Activated CD4-positive, alpha-beta T cell treated with anti-CD3 and anti-CD28 coated beads, Interleukin-2, amount 50 U/mL, for 24 hours (primary cell): ENCODE results near the gene BIN2.

Source experiments
- DNase-seq, 2 donors: peaks; one replicate each; pipeline ENCODE4 v3.0.0-alpha.2; 2020; ENCODE audit warnings: low read depth in 1 of 2, low spot score in 1 of 2

BIN2 gene

DNA sequence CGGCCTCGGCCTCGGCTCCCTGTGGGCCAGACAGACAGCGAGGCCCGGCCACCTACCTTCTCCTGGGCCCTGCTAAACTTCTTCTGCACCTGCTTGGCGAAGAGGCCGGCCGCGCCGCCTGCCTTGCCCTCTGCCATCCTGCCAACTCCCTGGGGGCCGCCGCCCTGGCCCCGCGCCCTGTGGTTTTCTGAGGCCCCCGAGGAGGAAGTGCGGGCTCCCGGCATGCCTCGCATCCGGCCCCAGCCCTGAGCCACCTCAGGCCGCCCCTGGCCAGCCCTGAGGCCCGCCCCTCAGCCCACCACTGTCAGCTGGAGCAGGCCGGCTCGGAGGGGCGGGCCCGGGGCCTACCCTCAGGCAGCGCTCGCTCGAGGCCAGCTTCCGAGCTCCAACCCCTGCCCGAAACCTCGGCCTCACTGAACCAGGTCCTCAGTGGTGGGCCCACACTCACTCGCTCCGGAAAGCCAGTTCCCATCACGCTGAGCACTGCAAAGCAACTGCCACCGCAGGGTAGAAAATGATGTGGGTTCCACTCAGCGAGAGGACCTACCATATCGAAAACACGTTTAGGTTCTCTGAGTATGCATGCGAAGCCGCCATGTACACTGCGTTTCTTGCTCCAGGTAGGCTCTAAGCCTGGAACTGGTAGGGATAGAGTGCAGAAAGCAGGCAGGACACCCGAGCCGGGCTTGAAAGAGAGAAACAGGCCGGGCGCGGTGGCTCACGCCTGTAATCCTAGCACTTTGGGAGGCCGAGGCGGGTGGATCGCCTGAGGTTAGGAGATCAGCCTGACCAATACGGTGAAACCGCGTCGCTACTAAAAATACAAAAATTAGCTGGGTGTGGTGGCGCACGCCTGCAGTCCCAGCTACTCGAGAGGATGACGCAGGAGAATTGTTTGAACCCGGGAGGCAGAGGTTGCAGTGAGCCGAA lies at the start of gene BIN2:
Gene BIN2, minus strand, starts transcription at position 209 of the 930 bp plus-strand sequence. Its CDS starts 72 bp downstream, at position 137.
- DNase-seq, result peak; percentile 34 to 44

- no peak for DNase-seq
Observed at GRCh38 chr12:51373187-51373586, 49.2 kb upstream of the BIN2 start.

DNA sequence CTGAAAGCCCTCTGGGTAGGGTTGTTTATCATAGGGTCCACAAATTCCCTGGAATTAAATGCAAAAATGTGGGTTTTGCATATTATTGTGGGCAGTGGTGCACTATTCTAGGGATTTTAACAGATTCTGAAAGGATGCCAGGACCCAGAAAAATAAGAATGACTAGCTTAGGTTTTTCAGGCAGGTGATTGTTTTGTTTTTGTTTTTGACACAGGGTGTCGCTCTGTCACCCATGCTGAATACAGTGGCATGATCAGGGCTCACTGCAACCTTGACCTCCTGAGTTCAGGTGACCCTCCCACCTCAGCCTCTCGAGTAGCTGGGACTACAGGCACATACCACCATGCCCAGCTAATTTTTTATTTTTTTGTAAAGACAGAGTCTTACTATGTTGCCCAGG lies 48.0 kb upstream of the BIN2 start:
- DNase-seq, result no peak

- DNase-seq, result no peak
Observed at GRCh38 chr12:51371295-51371953, 47.5 kb upstream of the BIN2 start.

GRCh38 chr12:51370667-51371066 lies 46.7 kb upstream of the BIN2 start:
- DNase-seq, result no peak

DNA sequence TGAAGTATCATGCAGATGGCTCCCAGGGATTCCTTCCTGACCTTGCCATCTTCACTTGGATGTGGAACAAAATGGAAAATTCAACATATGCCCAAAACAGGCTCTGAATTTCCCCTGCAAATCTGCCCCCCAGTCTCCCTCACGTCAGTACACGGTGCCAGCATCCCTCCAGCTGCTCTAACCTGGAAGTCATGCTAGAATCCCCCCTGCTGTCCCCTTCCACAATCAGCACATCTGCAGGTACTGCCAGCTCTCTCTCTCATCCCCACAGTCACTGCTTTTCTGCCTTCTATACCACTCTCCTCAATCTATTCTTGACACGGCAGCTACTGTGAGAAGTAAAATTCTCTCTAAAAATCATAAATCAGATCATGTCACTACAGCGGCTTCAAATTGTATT lies 45.6 kb upstream of the BIN2 start:
- DNase-seq, result no peak

- DNase-seq, result peak; percentile 58 to 84
Observed at GRCh38 chr12:51368640-51369517, 44.9 kb upstream of the BIN2 start.

- no peak for DNase-seq
Observed at GRCh38 chr12:51365276-51365675, 41.3 kb upstream of the BIN2 start.

DNA sequence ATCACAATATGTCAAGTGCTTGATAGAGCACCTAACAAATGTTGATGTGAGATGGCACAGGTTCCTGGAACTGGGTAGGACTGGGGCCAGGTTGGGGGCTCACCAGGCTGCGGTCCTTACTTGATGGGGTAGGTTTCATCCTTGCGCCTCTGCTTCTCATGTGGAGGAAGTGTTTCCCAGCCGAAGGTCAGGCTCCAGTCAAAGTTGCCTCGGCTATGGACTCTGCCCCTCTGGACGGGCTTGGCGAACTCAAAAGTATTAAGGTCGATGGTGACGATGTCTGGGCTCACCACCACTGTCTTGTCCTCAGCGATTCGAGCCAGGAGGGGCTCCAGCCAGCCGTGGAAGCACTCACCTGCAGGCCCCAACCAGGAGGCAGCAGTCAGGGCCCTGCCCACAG lies 40.0 kb upstream of the BIN2 start:
- no peak for DNase-seq

- DNase-seq, result no peak
Observed at GRCh38 chr12:51362747-51363342, 38.9 kb upstream of the BIN2 start.

DNA sequence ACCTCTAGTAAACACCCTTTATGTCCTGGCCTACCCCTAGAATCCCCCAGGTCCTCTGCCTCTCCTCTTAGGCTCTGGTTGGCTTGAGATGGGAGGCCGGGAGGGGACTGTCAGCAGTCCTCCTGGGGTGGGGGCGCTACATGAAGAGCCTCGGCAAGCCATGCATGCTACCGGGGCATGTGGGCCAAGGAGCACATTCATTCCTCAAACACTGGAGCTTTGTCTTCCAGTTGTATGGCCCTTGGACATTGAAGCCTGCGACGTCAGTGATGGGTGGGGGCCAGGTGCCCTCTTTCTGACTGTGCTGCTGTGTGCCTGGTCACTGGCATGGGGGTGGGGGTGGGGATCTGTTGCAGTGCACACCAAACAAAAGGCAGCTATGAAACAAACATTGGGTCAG lies 38.3 kb upstream of the BIN2 start:
- no peak for DNase-seq

GRCh38 chr12:51361161-51362016 lies 37.4 kb upstream of the BIN2 start:
- DNase-seq, result no peak

DNA sequence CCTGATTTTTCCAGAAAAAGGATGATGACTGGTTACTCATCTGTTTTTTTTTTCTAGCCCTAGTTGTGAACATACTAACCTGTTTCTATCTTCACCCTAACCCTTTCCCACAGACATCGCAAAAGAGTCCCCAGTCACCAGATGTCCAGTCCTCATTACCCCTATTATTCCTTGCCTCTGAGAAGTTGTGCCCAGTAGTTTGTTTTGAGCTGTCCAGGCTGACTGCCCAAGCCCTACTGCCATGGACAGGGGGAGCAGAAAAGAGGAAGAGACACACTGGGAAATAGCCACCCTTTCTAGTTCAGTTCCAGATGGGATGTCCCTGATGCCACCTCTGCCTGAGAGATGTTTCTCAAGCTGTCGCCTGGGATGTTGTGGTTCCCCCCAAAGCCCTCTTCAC lies 36.3 kb upstream of the BIN2 start:
- no peak for DNase-seq

DNA sequence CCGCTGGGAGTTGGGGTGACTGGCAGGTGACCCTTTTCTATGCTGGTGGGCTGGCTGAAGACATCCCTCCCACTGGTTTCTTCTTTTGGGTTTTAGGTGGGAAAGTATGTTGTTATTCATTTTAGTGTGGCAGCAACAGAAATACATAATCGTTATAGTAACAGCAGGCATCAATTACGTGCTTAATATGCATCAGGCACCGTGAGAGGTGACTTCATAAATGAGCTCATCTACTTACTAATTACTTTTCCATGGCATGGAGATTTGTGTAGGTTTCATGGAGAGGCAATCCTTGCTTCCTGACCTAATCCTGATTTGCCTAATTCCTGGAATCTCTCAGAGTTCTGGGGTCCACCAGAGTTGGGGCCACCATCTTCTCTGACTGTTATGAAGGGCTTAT lies 35.9 kb upstream of the BIN2 start:
- no peak for DNase-seq

GRCh38 chr12:51358496-51358895 lies 34.5 kb upstream of the BIN2 start:
- no peak for DNase-seq

GRCh38 chr12:51357374-51358047 lies 33.5 kb upstream of the BIN2 start:
- DNase-seq, result peak in 1 of 2 donors; percentile 6

GRCh38 chr12:51351913-51352532 lies 28.0 kb upstream of the BIN2 start:
- DNase-seq, result no peak

DNA sequence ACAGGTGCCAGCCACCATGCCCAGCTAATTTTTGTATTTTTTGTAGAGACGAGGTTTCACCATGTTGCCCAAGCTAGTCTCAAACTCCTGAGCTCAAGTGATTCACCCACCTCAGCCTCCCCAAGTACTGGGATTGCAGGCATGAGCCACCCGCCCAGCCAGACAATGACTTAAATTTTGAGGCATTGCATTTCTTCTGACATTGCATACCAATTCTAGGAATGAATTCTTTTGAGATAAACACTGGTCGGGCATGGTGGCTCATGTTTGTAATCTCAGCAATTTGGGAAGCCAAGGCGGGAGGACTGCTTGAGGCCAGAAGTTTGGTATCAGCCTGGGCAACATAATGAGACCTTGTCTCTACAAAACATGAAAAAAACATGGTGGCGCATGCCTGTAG lies 25.1 kb upstream of the BIN2 start:
- DNase-seq, result no peak

DNA sequence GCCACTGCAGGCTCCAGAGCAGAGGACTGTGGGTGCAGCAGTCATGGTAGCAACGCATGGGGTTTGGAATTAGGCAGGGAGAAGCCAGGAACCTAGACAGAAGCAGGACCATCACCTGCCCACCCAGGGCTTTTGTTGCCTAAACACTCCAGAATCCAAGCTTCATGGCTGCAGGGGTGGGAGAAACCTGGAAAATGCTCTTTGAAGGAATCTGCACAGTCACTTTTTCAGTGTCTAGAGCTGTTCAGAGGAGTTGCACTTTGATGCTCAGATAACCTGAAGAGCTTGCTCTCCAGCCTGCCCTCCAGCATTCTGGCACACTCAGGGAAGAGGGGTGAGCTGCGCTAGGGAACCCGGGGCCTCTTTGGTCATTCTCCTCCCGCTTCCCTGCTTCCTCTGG lies 24.1 kb upstream of the BIN2 start:
- no peak for DNase-seq
